GM21825 (cell line): Measurements from ENCODE around the gene DOK7.

Experiments
- ATAC-seq: cut with Tn5 transposase; IDR thresholded peaks from one replicate; pipeline ENCODE4 v1.9.1; 2021; ENCODE audit warnings: mild to moderate bottlenecking, moderate library complexity; ENCODE audit not compliant: unreplicated experiment

The DOK7 gene

GRCh38 chr4:3473996-3474765 lies 11.1 kb downstream of the DOK7 start:
- ATAC-seq, result no peak

- no peak for ATAC-seq
Observed at GRCh38 chr4:3475041-3475712, 12.1 kb downstream of the DOK7 start.

- no peak for ATAC-seq
Observed at GRCh38 chr4:3475713-3476260, 12.7 kb downstream of the DOK7 start.

GRCh38 chr4:3476341-3476747 lies 13.2 kb downstream of the DOK7 start:
- no peak for ATAC-seq

- no peak for ATAC-seq
Observed at GRCh38 chr4:3476936-3477749, 14.0 kb downstream of the DOK7 start.

GRCh38 chr4:3477750-3478430 lies 14.8 kb downstream of the DOK7 start:
- ATAC-seq, result no peak

- ATAC-seq, result no peak
Observed at GRCh38 chr4:3478446-3479357, 15.6 kb downstream of the DOK7 start.

- ATAC-seq, result no peak
Observed at GRCh38 chr4:3479358-3480101, 16.4 kb downstream of the DOK7 start.

GRCh38 chr4:3480528-3481112 lies 17.5 kb downstream of the DOK7 start:
- peak; percentile 66 for ATAC-seq

- no peak for ATAC-seq
Observed at GRCh38 chr4:3481113-3481531, 18.0 kb downstream of the DOK7 start.

- no peak for ATAC-seq
Observed at GRCh38 chr4:3481783-3482393, 18.8 kb downstream of the DOK7 start.

- no peak for ATAC-seq
Observed at GRCh38 chr4:3482707-3483106, 19.6 kb downstream of the DOK7 start.

GRCh38 chr4:3483471-3483921 lies 20.4 kb downstream of the DOK7 start:
- no peak for ATAC-seq

GRCh38 chr4:3484057-3484973 lies 21.2 kb downstream of the DOK7 start:
- ATAC-seq, result no peak

GRCh38 chr4:3485011-3485791 lies 22.1 kb downstream of the DOK7 start:
- ATAC-seq, result no peak

GRCh38 chr4:3485886-3486540 lies 22.9 kb downstream of the DOK7 start:
- no peak for ATAC-seq
